ENCODE results near the gene PDCD1LG2.

DNA sequence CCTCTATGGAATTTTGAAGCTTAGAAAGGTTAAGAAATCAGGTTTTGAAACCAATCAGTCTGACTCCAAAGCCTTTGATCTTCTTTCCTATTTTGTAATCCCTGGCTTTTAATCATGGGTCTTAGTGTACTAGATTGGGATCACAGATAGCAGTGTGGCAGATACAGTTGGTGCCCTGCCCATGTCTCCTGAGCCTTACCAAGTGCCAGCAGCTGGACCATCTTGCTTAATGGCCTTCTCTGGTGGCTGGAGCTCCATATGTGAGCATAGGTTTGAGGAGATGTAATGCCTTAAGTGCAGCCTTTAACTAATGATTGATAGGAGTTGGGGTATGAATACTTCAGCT lies 101.8 kb downstream of the PDCD1LG2 start:
- TF ChIP-seq, protein P1, sequence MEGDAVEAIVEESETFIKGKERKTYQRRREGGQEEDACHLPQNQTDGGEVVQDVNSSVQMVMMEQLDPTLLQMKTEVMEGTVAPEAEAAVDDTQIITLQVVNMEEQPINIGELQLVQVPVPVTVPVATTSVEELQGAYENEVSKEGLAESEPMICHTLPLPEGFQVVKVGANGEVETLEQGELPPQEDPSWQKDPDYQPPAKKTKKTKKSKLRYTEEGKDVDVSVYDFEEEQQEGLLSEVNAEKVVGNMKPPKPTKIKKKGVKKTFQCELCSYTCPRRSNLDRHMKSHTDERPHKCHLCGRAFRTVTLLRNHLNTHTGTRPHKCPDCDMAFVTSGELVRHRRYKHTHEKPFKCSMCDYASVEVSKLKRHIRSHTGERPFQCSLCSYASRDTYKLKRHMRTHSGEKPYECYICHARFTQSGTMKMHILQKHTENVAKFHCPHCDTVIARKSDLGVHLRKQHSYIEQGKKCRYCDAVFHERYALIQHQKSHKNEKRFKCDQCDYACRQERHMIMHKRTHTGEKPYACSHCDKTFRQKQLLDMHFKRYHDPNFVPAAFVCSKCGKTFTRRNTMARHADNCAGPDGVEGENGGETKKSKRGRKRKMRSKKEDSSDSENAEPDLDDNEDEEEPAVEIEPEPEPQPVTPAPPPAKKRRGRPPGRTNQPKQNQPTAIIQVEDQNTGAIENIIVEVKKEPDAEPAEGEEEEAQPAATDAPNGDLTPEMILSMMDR (IDR thresholded peaks at IDR 0.05), result no peak
- TF ChIP-seq POLR2AphosphoS5 (IDR thresholded peaks at IDR 0.05), result no peak
